Lung (tissue), 12 donors: ENCODE measurements around the gene TSPEAR. TPM values are rescaled to one million over a fixed set of nuclear protein-coding genes. Genes with fewer than 3 reads are reported as not detected.
"Not testable (repeated sequence)": the region's sequence is repeated elsewhere in the genome, so short reads cannot be mapped to it uniquely, and the experiment has no call there.

ENCODE experiments used
- ATAC-seq: fragments of 200-7000 bp; cut with Tn5 transposase; one replicate; pipeline ENCODE4 v1.9.1; 2020; ENCODE audit warnings: moderate number of reproducible peaks; ENCODE audit not compliant: insufficient read depth, low FRiP score
- DNase-seq, 3 donors: peaks; one replicate each; pipeline ENCODE4 v3.0.0-alpha.2; 2013 to 2017
- H3K27ac ChIP-seq, 2 donors: one replicate each; pipeline ENCODE4 v1.5.1; 2013; ENCODE audit warnings: mild to moderate bottlenecking in 2 of 2, moderate library complexity in 2 of 2, control low read depth in 1 of 2, inconsistent platforms in 1 of 2, low read depth in 1 of 2, low read length in 1 of 2
- H3K27me3 ChIP-seq, 3 donors: one replicate each; pipeline ENCODE4 v1.5.1; 2013; ENCODE audit warnings: low read length in 2 of 3; ENCODE audit not compliant: control insufficient read depth in 3 of 3, insufficient read depth in 3 of 3
- H3K36me3 ChIP-seq, 4 donors: one replicate each; pipeline ENCODE4 v1.5.1; 2013; ENCODE audit warnings: low read length in 4 of 4, mild to moderate bottlenecking in 1 of 4, moderate library complexity in 1 of 4; ENCODE audit not compliant: control insufficient read depth in 4 of 4, insufficient read depth in 4 of 4
- H3K4me1 ChIP-seq, 5 donors: one replicate each; pipeline ENCODE4 v1.5.1; 2013; ENCODE audit warnings: low read length in 5 of 5, mild to moderate bottlenecking in 2 of 5, moderate library complexity in 1 of 5; ENCODE audit not compliant: control insufficient read depth in 5 of 5, insufficient read depth in 5 of 5
- H3K4me3 ChIP-seq: one replicate; pipeline ENCODE4 v1.5.1; 2013; ENCODE audit warnings: mild to moderate bottlenecking, control low read depth, moderate library complexity
- H3K9ac ChIP-seq, 2 donors: one replicate each; pipeline ENCODE4 v1.5.1; 2013; ENCODE audit warnings: low read length in 2 of 2, control low read depth in 1 of 2; ENCODE audit not compliant: insufficient read depth in 1 of 2
- H3K9me3 ChIP-seq, 4 donors: one replicate each; pipeline ENCODE4 v1.5.1; 2013; ENCODE audit warnings: low read length in 3 of 4, mild to moderate bottlenecking in 1 of 4, moderate library complexity in 1 of 4; ENCODE audit not compliant: control insufficient read depth in 4 of 4, insufficient read depth in 3 of 4
- WGBS, 2 donors: extraction: QIAGEN DNeasy Blood & Tissue Kit; methylation state at CpG; one replicate each; pipeline ENCODE4 v1.1.7; 2013; 5-methylcytosine and 5-hydroxymethylcytosine counted together
- polyA plus RNA-seq, 2 donors: library from polyadenylated mRNA; stranded (reverse); fragments of 200-250 nt; gene quantifications; one replicate each; pipeline ENCODE4 v1.2.1, GENCODE V29; 2013
- total RNA-seq, 2 donors: library from RNA; depleted of rRNA in 1 of 2; stranded (reverse); fragments of >200 nt in 1 of 2; gene quantifications; one replicate each; pipeline ENCODE4 v1.2.1, GENCODE V29; 2014 to 2021
- TF ChIP-seq, protein P1 (sequence below): IDR thresholded peaks from 2 replicates; pipeline ENCODE4 v1.5.1; 2012; ENCODE audit warnings: mild to moderate bottlenecking; ENCODE audit errors: control extremely low read depth, extremely low read depth
- donor health status: control.
- donor health status: control.
- donor health status: Bipolar disorder and iron deficiency.
- donor health status: healthy.
- donor health status: DM: yes; HTN: yes; CAD: no.

The TSPEAR gene
- total and polyA plus RNA-seq, 4 donors: 0.02 to 2.1 (median 0.27) TPM

GRCh38 chr21:44558695-44559094, 152.7 kb downstream of the TSPEAR start, which contains the start of gene KRTAP10-3:
TSS of gene KRTAP10-3 (minus strand) at chr21:44558795. CDS start at chr21:44558715, 80 bp downstream.
- Histone ChIP-seq H3K9me3 (no peaks in the 10 kb centered on the region), H3K9ac (no peak within 1 kb of the TSS), H3K27me3 (peaks cover 0 to 7% (median 2%) of the 10 kb centered on the region in 3 donors), H3K36me3 (no peaks in the 10 kb centered on the region), H3K27ac (no peak within 1 kb of the TSS), H3K4me1 (no peaks in the 10 kb centered on the region), H3K4me3 (no peak within 1 kb of the TSS)
- no peak for ATAC-seq
- WGBS, 2 donors: 72 to 76% methylated on average over 5 of the region's 5 CpGs
- no peak for DNase-seq
- TF ChIP-seq, protein P1, sequence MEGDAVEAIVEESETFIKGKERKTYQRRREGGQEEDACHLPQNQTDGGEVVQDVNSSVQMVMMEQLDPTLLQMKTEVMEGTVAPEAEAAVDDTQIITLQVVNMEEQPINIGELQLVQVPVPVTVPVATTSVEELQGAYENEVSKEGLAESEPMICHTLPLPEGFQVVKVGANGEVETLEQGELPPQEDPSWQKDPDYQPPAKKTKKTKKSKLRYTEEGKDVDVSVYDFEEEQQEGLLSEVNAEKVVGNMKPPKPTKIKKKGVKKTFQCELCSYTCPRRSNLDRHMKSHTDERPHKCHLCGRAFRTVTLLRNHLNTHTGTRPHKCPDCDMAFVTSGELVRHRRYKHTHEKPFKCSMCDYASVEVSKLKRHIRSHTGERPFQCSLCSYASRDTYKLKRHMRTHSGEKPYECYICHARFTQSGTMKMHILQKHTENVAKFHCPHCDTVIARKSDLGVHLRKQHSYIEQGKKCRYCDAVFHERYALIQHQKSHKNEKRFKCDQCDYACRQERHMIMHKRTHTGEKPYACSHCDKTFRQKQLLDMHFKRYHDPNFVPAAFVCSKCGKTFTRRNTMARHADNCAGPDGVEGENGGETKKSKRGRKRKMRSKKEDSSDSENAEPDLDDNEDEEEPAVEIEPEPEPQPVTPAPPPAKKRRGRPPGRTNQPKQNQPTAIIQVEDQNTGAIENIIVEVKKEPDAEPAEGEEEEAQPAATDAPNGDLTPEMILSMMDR: no peak

DNA sequence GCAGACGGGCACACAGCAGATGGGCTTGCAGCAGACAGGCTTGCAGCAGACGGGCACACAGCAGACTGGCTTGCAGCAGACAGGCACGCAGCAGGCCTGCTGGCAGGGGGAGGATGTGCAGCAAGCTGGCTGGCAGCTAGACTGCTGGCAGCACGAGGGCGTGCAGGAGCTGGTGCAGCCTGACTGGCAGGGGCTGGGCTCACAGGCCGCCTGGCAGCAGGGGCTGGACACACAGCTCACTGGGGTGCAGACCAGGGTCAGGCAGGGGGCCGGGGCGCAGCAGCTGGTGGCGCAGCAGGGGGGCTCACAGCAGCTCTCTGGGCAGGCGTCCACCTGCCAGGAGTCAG, 153.1 kb downstream of the TSPEAR start:
- ATAC-seq, H3K4me3 ChIP-seq, H3K27ac ChIP-seq, H3K9me3 ChIP-seq, H3K9ac ChIP-seq, DNase-seq, H3K27me3 ChIP-seq, H3K36me3 ChIP-seq, H3K4me1 ChIP-seq: not testable (repeated sequence)
- WGBS, 2 donors: 75 to 84% methylated on average over 6 to 10 of the region's 10 CpGs

DNA sequence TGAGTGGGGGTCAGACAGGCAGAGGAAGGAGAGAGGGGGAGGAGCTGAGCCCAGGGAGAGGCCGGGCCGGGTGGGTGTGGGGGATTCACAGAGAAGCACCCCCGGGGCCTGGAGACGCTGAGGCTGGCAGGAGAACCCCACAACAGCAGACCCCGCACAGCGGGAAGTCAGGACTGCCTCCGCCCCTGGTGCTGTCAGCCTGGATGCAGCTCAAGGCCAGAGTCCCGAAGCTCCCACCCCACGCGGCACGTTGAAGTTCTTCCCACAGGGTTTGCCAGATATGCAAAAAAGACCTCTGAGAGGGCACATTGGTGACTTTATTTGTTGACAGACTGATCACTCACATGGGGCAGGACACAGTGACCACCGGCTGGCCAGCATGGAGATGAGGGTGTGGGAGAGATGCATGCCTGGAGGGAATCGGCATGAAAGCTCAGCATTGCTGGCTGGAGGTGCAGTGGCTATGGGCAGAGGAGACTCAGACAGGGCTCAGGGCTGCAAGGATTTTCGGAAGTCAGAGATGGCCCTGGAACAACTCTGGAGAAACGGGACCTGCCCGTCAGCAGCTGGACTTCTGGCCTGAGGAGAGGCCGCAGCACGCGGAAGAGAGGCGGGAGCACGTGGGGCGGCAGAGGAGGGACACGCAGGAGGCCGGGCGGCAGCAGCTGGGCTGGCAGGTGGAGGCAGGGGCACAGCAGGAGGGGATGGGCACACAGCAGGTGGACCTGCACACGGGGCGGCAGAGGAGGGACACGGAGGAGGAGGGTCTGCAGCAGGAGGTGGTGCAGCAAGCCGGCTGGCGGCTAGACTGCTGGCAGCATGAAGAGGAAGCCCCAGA, 153.7 kb downstream of the TSPEAR start:
- TF ChIP-seq, protein P1: no peak
- 59 to 63% methylated on average over 30 of the region's 30 CpGs for WGBS, 2 donors
- H3K9me3 ChIP-seq: no peaks in the 10 kb centered on the region
- peaks cover 0 to 7% (median 2%) of the 10 kb centered on the region in 3 donors for H3K27me3 ChIP-seq
- ATAC-seq: no peak
- no peaks in the 10 kb centered on the region for H3K4me1 ChIP-seq
- H3K36me3 ChIP-seq: no peaks in the 10 kb centered on the region
- H3K9ac ChIP-seq: no peak overlapping the region
- no peak for DNase-seq
- H3K4me3 ChIP-seq: no peak overlapping the region
- H3K27ac ChIP-seq: no peak overlapping the region

- no peaks in the 10 kb centered on the region for H3K9me3 ChIP-seq
- no peaks in the 10 kb centered on the region for H3K36me3 ChIP-seq
- TF ChIP-seq, protein P1: no peak
- DNase-seq (no peak), ATAC-seq (no peak)
- H3K4me1 ChIP-seq: no peaks in the 10 kb centered on the region
- no peak overlapping the region for H3K27ac ChIP-seq
- no peak overlapping the region for H3K4me3 ChIP-seq
- H3K27me3 ChIP-seq: peaks cover 0 to 7% (median 2%) of the 10 kb centered on the region in 3 donors
- 71 to 79% methylated on average over 9 of the region's 9 CpGs for WGBS, 2 donors
- H3K9ac ChIP-seq: no peak overlapping the region
Measured at GRCh38 chr21:44556879-44557278, 154.5 kb downstream of the TSPEAR start.
